Natural killer cell (primary cell): ENCODE data around the gene SPOCK1. TPM values are rescaled to one million over a fixed set of nuclear protein-coding genes. Genes with fewer than 3 reads are reported as not detected.

Source experiments
- ATAC-seq, 3 donors: fragments of 150-1000 bp in 2 of 3; fragments of 200-7000 bp in 1 of 3; cut with Tn5 transposase; 1 replicate in 1 of 3; 2 replicates in 2 of 3; pipeline ENCODE4 v1.10.0; 2021; ENCODE audit warnings: mild to moderate bottlenecking in 2 of 3, moderate library complexity in 2 of 3
- DNase-seq, 2 donors: peaks; one replicate each; pipeline versions ENCODE4 v3.0.0 to v3.0.0-alpha.2; 2013 to 2021; ENCODE audit warnings: mixed read lengths in 1 of 2
- H3K27ac ChIP-seq: one replicate; pipeline ENCODE4 v1.5.1; 2013; ENCODE audit warnings: mild to moderate bottlenecking, low read length
- H3K27me3 ChIP-seq: one replicate; pipeline ENCODE4 v1.6.1; 2013; ENCODE audit warnings: low read length; ENCODE audit not compliant: control insufficient read depth, insufficient read depth
- H3K36me3 ChIP-seq: one replicate; pipeline ENCODE4 v1.6.1; 2013; ENCODE audit warnings: low read length; ENCODE audit not compliant: control insufficient read depth, insufficient read depth
- H3K4me1 ChIP-seq: one replicate; pipeline ENCODE4 v1.6.1; 2013; ENCODE audit warnings: low read length; ENCODE audit not compliant: control insufficient read depth, insufficient read depth
- H3K4me3 ChIP-seq: one replicate; pipeline ENCODE4 v1.5.1; 2013; ENCODE audit warnings: low read length
- H3K9me3 ChIP-seq: one replicate; pipeline ENCODE4 v1.6.1; 2013; ENCODE audit warnings: low read length; ENCODE audit not compliant: control insufficient read depth, insufficient read depth
- H3K27ac Mint-ChIP-seq, 2 donors: one replicate each; pipeline ENCODE4 v1.8.0; 2022; ENCODE audit warnings: mild to moderate bottlenecking in 2 of 2, mixed read lengths in 2 of 2, moderate library complexity in 1 of 2
- H3K27me3 Mint-ChIP-seq, 2 donors: one replicate each; pipeline ENCODE4 v1.8.0; 2022; ENCODE audit warnings: low read depth in 2 of 2, mixed read lengths in 2 of 2
- H3K36me3 Mint-ChIP-seq: one replicate; pipeline ENCODE4 v1.8.0; 2022; ENCODE audit warnings: mixed read lengths
- H3K4me1 Mint-ChIP-seq, 2 donors: one replicate each; pipeline ENCODE4 v1.8.0; 2022; ENCODE audit warnings: mixed read lengths in 2 of 2
- H3K4me3 Mint-ChIP-seq: one replicate; pipeline ENCODE4 v1.8.0; 2022; ENCODE audit warnings: mild to moderate bottlenecking, moderate library complexity, mixed read lengths
- H3K9me3 Mint-ChIP-seq, 2 donors: one replicate each; pipeline ENCODE4 v1.8.0; 2022; ENCODE audit warnings: mixed read lengths in 2 of 2
- WGBS: methylation state at CpG from one replicate; pipeline ENCODE4 v1.1.7; 2013; ENCODE audit warnings: missing lambda C conversion rate; ENCODE audit not compliant: insufficient coverage; 5-methylcytosine and 5-hydroxymethylcytosine counted together
- intact Hi-C: fragments of 100-400 bp; cut with micrococcal nuclease; formaldehyde crosslinking; loops from one replicate; pipeline ENCODE4 v1.14.2; 2022
- total RNA-seq, 4 donors: library from RNA; stranded (reverse); fragments of 120-200 nt in 1 of 4; gene quantifications; one replicate each; pipeline versions ENCODE4 v1.2.3 to v1.2.4, GENCODE V29; 2013 to 2022
- TF ChIP-seq, protein P1 (sequence below): fragments of 200-600 bp; IDR thresholded peaks from one replicate; pipeline ENCODE4 v1.8.0; 2022; ENCODE audit warnings: antibody characterized with exemption

SPOCK1 gene
- total RNA-seq, 3 donors from 2014 or later (not counting 1 experiment from before 2014, with no cell fraction given): 0.09 to 1.6 (median 0.61) TPM

DNA sequence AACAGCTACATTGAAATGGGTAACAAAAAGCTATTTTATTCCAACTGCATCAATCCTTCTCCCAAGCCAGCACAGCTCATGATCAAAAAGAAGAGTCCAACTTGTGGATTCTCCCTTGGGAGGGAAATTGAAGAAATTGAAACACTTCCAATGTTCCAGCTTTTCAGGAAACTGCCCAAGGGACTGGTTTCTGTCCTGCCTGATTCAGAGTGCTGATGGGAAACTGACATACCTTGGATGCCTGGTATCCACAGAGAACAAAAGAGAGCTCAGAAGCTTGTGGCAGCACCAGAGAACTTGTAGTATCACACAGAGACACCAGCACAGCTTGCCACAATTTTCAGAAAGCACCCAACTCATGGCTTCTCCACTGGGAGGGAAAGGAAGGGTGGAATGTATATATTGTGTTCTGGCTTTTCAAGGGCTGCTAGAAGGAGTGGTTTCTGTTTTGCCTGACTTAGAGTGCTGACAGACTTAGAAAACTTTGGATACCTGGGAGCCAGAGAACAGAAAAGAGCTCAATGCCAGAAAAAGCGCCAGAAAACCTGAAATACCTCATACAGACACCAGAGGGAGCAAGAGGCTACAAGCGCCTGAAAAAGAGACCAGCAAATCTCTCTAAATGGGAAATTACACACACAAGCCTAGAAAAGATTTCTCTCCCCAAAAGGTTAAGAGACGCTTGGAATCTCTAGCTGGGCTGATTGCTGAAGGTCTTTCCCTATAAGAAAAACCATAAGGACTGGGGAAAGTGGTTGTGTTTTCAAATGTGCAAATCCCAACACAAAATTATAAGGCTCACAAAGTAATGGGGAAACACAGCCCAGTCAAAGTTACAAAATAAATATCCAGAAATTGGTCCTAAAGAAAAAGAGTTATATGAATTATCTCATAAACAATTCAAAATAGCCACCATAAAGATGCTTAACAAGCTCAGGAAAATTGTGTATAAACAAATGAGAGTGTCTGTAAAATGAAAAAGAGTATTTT, 178.8 kb downstream of the SPOCK1 start:
- Mint-ChIP-seq H3K27me3 (peaks cover 6 to 30% of the 10 kb centered on the region in 2 donors), H3K36me3 (no peaks in the 10 kb centered on the region), H3K4me3 (no peak overlapping the region), H3K9me3 (no peaks in the 10 kb centered on the region), H3K4me1 (no peaks in the 10 kb centered on the region), H3K27ac (no peak overlapping the region)
- Histone ChIP-seq H3K27ac (no peak overlapping the region), H3K4me3 (no peak overlapping the region), H3K4me1 (no peaks in the 10 kb centered on the region), H3K27me3 (no peaks in the 10 kb centered on the region), H3K9me3 (no peaks in the 10 kb centered on the region), H3K36me3 (no peaks in the 10 kb centered on the region)
- intact Hi-C loops: loop anchor here (10.0 kb wide), 2 partner anchors 174 to 814 kb away; partner anchors contain the start of genes NME5 and SPOCK1
- ATAC-seq (peak in 1 of 3 donors; percentile 67), DNase-seq (peak in 1 of 2 donors; percentile 44)
- TF ChIP-seq, protein P1, sequence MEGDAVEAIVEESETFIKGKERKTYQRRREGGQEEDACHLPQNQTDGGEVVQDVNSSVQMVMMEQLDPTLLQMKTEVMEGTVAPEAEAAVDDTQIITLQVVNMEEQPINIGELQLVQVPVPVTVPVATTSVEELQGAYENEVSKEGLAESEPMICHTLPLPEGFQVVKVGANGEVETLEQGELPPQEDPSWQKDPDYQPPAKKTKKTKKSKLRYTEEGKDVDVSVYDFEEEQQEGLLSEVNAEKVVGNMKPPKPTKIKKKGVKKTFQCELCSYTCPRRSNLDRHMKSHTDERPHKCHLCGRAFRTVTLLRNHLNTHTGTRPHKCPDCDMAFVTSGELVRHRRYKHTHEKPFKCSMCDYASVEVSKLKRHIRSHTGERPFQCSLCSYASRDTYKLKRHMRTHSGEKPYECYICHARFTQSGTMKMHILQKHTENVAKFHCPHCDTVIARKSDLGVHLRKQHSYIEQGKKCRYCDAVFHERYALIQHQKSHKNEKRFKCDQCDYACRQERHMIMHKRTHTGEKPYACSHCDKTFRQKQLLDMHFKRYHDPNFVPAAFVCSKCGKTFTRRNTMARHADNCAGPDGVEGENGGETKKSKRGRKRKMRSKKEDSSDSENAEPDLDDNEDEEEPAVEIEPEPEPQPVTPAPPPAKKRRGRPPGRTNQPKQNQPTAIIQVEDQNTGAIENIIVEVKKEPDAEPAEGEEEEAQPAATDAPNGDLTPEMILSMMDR: peak; percentile 71
- WGBS: 4% methylated on average over 2 of the region's 3 CpGs

- Mint-ChIP-seq H3K9me3 (no peaks in the 10 kb centered on the region), H3K36me3 (no peaks in the 10 kb centered on the region), H3K4me3 (no peak overlapping the region), H3K4me1 (no peaks in the 10 kb centered on the region), H3K27me3 (peaks cover 4 to 24% of the 10 kb centered on the region in 2 donors), H3K27ac (no peak overlapping the region)
- H3K4me1 ChIP-seq: no peaks in the 10 kb centered on the region
- TF ChIP-seq, protein P1: no peak
- intact Hi-C loops: no loop called here
- H3K9me3 ChIP-seq: no peaks in the 10 kb centered on the region
- WGBS: 88% methylated on average over 2 of the region's 6 CpGs
- H3K27me3 ChIP-seq: no peaks in the 10 kb centered on the region
- ATAC-seq (no peak), DNase-seq (no peak)
- H3K27ac ChIP-seq: no peak overlapping the region
- H3K36me3 ChIP-seq: no peaks in the 10 kb centered on the region
- H3K4me3 ChIP-seq: no peak overlapping the region
Measured at GRCh38 chr5:137318027-137318426, 181.1 kb downstream of the SPOCK1 start.

GRCh38 chr5:137316346-137316736, 182.8 kb downstream of the SPOCK1 start:
- ATAC-seq (no peak), DNase-seq (no peak)
- Mint-ChIP-seq H3K36me3 (no peaks in the 10 kb centered on the region), H3K4me3 (no peak overlapping the region), H3K27ac (no peak overlapping the region), H3K9me3 (no peaks in the 10 kb centered on the region), H3K4me1 (no peaks in the 10 kb centered on the region), H3K27me3 (peaks cover 3 to 13% of the 10 kb centered on the region in 2 donors)
- TF ChIP-seq, protein P1: no peak
- H3K27ac ChIP-seq: no peak overlapping the region
- no peaks in the 10 kb centered on the region for H3K9me3 ChIP-seq
- H3K36me3 ChIP-seq: no peaks in the 10 kb centered on the region
- H3K4me1 ChIP-seq: no peaks in the 10 kb centered on the region
- 58% methylated on average over 1 of the region's 1 CpG for WGBS
- H3K4me3 ChIP-seq: no peak overlapping the region
- intact Hi-C loops: no loop called here
- H3K27me3 ChIP-seq: no peaks in the 10 kb centered on the region
